HCT116 (cell line): ENCODE data around the gene YIPF2. TPM values are rescaled to one million over a fixed set of nuclear protein-coding genes. Genes with fewer than 3 reads are reported as not detected.

Source experiments
- ATAC-seq: fragments of 200-7000 bp; cut with Tn5 transposase; 2 replicates; pipeline ENCODE4 v1.9.1; 2020; ENCODE audit warnings: mild to moderate bottlenecking, moderate library complexity
- BruUV-seq: library from RNA; stranded (reverse); fragments of 400-500 nt; replicated peaks from 2 replicates; lab custom pipeline; 2021; lab: Mats Ljungman, UMichigan
- CTCF ChIA-PET: fragments of 300-600 bp; sonication (Branson Sonifier 250); formaldehyde crosslinking; loops from one replicate; lab custom pipeline; 2021; ENCODE audit warnings: antibody characterized with exemption; lab: Charles Lee
- POLR2A ChIA-PET: fragments of 300-600, 350-600 bp; sonication (Branson Sonifier 250); formaldehyde crosslinking; loops from one replicate; lab custom pipeline; 2021; ENCODE audit warnings: antibody characterized with exemption; lab: Charles Lee
- RAD21 ChIA-PET, 2 experiments: fragments of 300-600 bp; sonication (Branson Sonifier 250); formaldehyde crosslinking; loops; one replicate each; lab custom pipeline; 2023; ENCODE audit warnings: low total read pairs in 2 of 2; ENCODE audit not compliant: uncharacterized antibody in 2 of 2, unreplicated experiment in 2 of 2, low non-redundant PET in 1 of 2; lab: Charles Lee
- DNase-seq: peaks from one replicate; pipeline ENCODE4 v3.0.0-alpha.2; 2010; ENCODE audit warnings: low read depth, low spot score
- H2AFZ ChIP-seq: fragments of 200-600 bp; shearing (Covaris generic), sonication (generic); 2 replicates; pipeline ENCODE4 v1.6.1; 2017; ENCODE audit warnings: low read depth, mixed run types, mixed read lengths, antibody characterized with exemption, low read length; ENCODE audit not compliant: poor library complexity, severe bottlenecking
- H3K27ac ChIP-seq: 2 replicates; pipeline ENCODE4 v1.5.1; 2012; ENCODE audit warnings: low read depth, low read length
- H3K27me3 ChIP-seq: fragments of 200-600 bp; sonication (generic); 2 replicates; pipeline ENCODE4 v1.6.1; 2016; ENCODE audit warnings: mixed run types, low read length, mixed read lengths; ENCODE audit not compliant: insufficient read depth
- H3K36me3 ChIP-seq, 2 experiments: fragments of 200-500 bp in 1 of 2; fragments of 200-600 bp in 1 of 2; sonication (Bioruptor generic) in 1 of 2; sonication (generic) in 1 of 2; 2 replicates each; pipeline versions ENCODE4 v1.5.1 to v1.6.1; 2014 to 2016; ENCODE audit warnings: low read length in 2 of 2, inconsistent platforms in 1 of 2, mixed read lengths in 1 of 2, mixed run types in 1 of 2; ENCODE audit not compliant: insufficient read depth in 2 of 2, control insufficient read depth in 1 of 2
- H3K4me1 ChIP-seq, 2 experiments: fragments of 200-600 bp in 1 of 2; sonication (generic) in 1 of 2; 2 replicates each; pipeline versions ENCODE4 v1.5.1 to v1.6.1; 2012 to 2017; ENCODE audit warnings: low read length in 2 of 2, inconsistent platforms in 1 of 2, mild to moderate bottlenecking in 1 of 2, mixed read lengths in 1 of 2, mixed run types in 1 of 2, moderate library complexity in 1 of 2; ENCODE audit not compliant: insufficient read depth in 2 of 2, control insufficient read depth in 1 of 2
- H3K4me2 ChIP-seq: fragments of 200-600 bp; sonication (generic); 2 replicates; pipeline ENCODE4 v1.6.1; 2017; ENCODE audit warnings: mixed run types, low read length, mixed read lengths
- H3K4me3 ChIP-seq, 2 experiments: fragments of 200-600 bp in 1 of 2; sonication (generic) in 1 of 2; replicated peaks in 1 of 2; 2 replicates each; pipeline ENCODE4 v1.5.1; 2011 to 2016; ENCODE audit warnings: low read length in 2 of 2, control low read depth in 1 of 2, low read depth in 1 of 2, mild to moderate bottlenecking in 1 of 2, mixed read lengths in 1 of 2, mixed run types in 1 of 2
- H3K79me2 ChIP-seq: fragments of 200-600 bp; sonication (generic); 2 replicates; pipeline ENCODE4 v1.6.1; 2017; ENCODE audit warnings: mild to moderate bottlenecking, mixed run types, low read length, moderate library complexity, mixed read lengths; ENCODE audit not compliant: insufficient read depth
- H3K9ac ChIP-seq: fragments of 200-600 bp; sonication (generic); 2 replicates; pipeline ENCODE4 v1.6.1; 2016; ENCODE audit warnings: low read length, mixed read lengths
- H3K9me2 ChIP-seq: fragments of 200-600 bp; sonication (generic), shearing (Covaris generic); 2 replicates; pipeline ENCODE4 v1.6.1; 2017; ENCODE audit warnings: mixed run types, mild to moderate bottlenecking, moderate library complexity; ENCODE audit not compliant: insufficient read depth
- H3K9me3 ChIP-seq, 2 experiments: fragments of 200-500 bp in 1 of 2; fragments of 200-600 bp in 1 of 2; sonication (Bioruptor generic) in 1 of 2; sonication (generic) in 1 of 2; 2 replicates each; pipeline ENCODE4 v1.6.1; 2014 to 2017; ENCODE audit warnings: low read length in 2 of 2, mixed read lengths in 2 of 2, inconsistent platforms in 1 of 2, low read depth in 1 of 2, mild to moderate bottlenecking in 1 of 2, mixed run types in 1 of 2, moderate library complexity in 1 of 2; ENCODE audit not compliant: control insufficient read depth in 1 of 2, insufficient read depth in 1 of 2
- H4K20me1 ChIP-seq: fragments of 200-600 bp; sonication (generic), shearing (Covaris generic); 2 replicates; pipeline ENCODE4 v1.6.1; 2017; ENCODE audit warnings: mixed run types, mild to moderate bottlenecking, moderate library complexity; ENCODE audit not compliant: insufficient read depth
- ATF3 ChIP-seq: IDR thresholded peaks from 2 replicates; pipeline ENCODE4 v1.6.1; 2012
- CBX3 ChIP-seq: IDR thresholded peaks from 2 replicates; pipeline ENCODE4 v1.6.1; 2012; ENCODE audit warnings: low read depth
- CEBPB ChIP-seq: IDR thresholded peaks from 2 replicates; pipeline ENCODE4 v1.6.1; 2012; ENCODE audit warnings: low read depth
- CTCF ChIP-seq, 3 experiments: fragments of 200-600 bp in 1 of 3; sonication (generic) in 1 of 3; IDR thresholded peaks in 2 of 3; conservative IDR thresholded peaks in 1 of 3; 2 replicates each; pipeline ENCODE4 v1.5.1; 2012 to 2017; ENCODE audit warnings: low read depth in 2 of 3, low read length in 2 of 3, antibody characterized with exemption in 1 of 3, borderline replicate concordance in 1 of 3, control low read depth in 1 of 3, mild to moderate bottlenecking in 1 of 3, mixed read lengths in 1 of 3, mixed run types in 1 of 3, moderate library complexity in 1 of 3; ENCODE audit not compliant: insufficient read depth in 1 of 3
- EZH2 ChIP-seq: fragments of 200-600 bp; sonication (generic); IDR thresholded peaks from 2 replicates; pipeline ENCODE4 v1.6.1; 2017; ENCODE audit warnings: antibody characterized with exemption, mixed run types
- EZH2phosphoT487 ChIP-seq: fragments of 200-600 bp; IDR thresholded peaks from 2 replicates; pipeline ENCODE4 v1.6.1; 2018; ENCODE audit warnings: antibody characterized with exemption, borderline replicate concordance
- FOSL1 ChIP-seq: IDR thresholded peaks from 2 replicates; pipeline ENCODE4 v1.6.1; 2012; ENCODE audit warnings: low read depth
- JUND ChIP-seq: IDR thresholded peaks from 2 replicates; pipeline ENCODE4 v1.6.1; 2012
- POLR2AphosphoS5 ChIP-seq: IDR thresholded peaks from 2 replicates; pipeline ENCODE4 v1.6.1; 2011; ENCODE audit warnings: mild to moderate bottlenecking, low read depth, low read length, moderate library complexity
- SIN3A ChIP-seq: IDR thresholded peaks from 2 replicates; pipeline ENCODE4 v1.6.1; 2012; ENCODE audit warnings: low read depth
- YY1 ChIP-seq: IDR thresholded peaks from 2 replicates; pipeline ENCODE4 v1.6.1; 2011; ENCODE audit warnings: low read length, low read depth, moderate library complexity, mild to moderate bottlenecking; ENCODE audit not compliant: insufficient replicate concordance; ENCODE audit errors: extremely low read depth
- ZFX ChIP-seq: fragments of 450-650 bp; IDR thresholded peaks from 2 replicates; pipeline ENCODE4 v1.6.1; 2017
- intact Hi-C: fragments of 100-400 bp; cut with micrococcal nuclease; formaldehyde crosslinking; loops from 2 replicates; pipeline ENCODE4 v1.10.0; 2022
- total RNA-seq: library from RNA; stranded (reverse); gene quantifications from one replicate; pipeline ENCODE4 v1.2.1, GENCODE V29; 2021; ENCODE audit not compliant: unreplicated experiment

The YIPF2 gene
- total RNA-seq, 1 experiment from 2014 or later: 44.7 TPM

GRCh38 chr19:10965398-10965797, 37.0 kb upstream of the YIPF2 start:
- no peak overlapping the region for H3K27ac ChIP-seq
- no peak overlapping the region for H2AFZ ChIP-seq
- no peak overlapping the region for H3K4me3 ChIP-seq
- no TSS peak for BruUV-seq
- no peaks in the 10 kb centered on the region for H3K27me3 ChIP-seq
- ChIA-PET CTCF (interaction anchor here (0.8 kb wide), 1 partner anchor 11 kb away, joined by 3 read pairs; no protein-coding TSS in a partner anchor), POLR2A (no interaction called here), RAD21 (no interaction called here)
- no peaks in the 10 kb centered on the region for H3K9me3 ChIP-seq
- DNase-seq (no peak), ATAC-seq (no peak)
- no peak for TF ChIP-seq SIN3A
- TF ChIP-seq EZH2phosphoT487: no peak
- TF ChIP-seq CEBPB: no peak
- no peak for TF ChIP-seq EZH2
- no peak for TF ChIP-seq CTCF (IDR thresholded peaks at IDR 0.05 in 2 of 3, conservative IDR thresholded peaks at IDR 0.05 in 1 of 3; ENCODE audit: borderline replicate concordance in 1 of 3, insufficient read depth in 1 of 3, low read depth in 2 of 3, low read length in 2 of 3)
- no peak for TF ChIP-seq FOSL1
- H4K20me1 ChIP-seq: peaks cover 13% of the 10 kb centered on the region; the same call in 1 of the 2 replicates
- peaks cover 3 to 6% of the 10 kb centered on the region in 2 experiments; a peak in 2 of 4 replicates for H3K36me3 ChIP-seq
- peaks cover 25 to 40% of the 10 kb centered on the region in 2 experiments for H3K4me1 ChIP-seq
- no peak overlapping the region for H3K9ac ChIP-seq
- H3K4me2 ChIP-seq: no peak overlapping the region
- H3K79me2 ChIP-seq: peaks cover 90% of the 10 kb centered on the region
- H3K9me2 ChIP-seq: no peaks in the 10 kb centered on the region
- intact Hi-C loops: no loop called here

GRCh38 chr19:10964903-10965302, 36.5 kb upstream of the YIPF2 start:
- H3K36me3 ChIP-seq: peaks cover 3 to 6% of the 10 kb centered on the region in 2 experiments; a peak in 2 of 4 replicates
- H3K4me1 ChIP-seq: peaks cover 25 to 44% of the 10 kb centered on the region in 2 experiments
- POLR2A ChIA-PET: no interaction called here
- no peak overlapping the region for H3K4me3 ChIP-seq
- no peak for DNase-seq
- no peak overlapping the region for H3K27ac ChIP-seq
- CTCF ChIA-PET: interaction anchor here (0.8 kb wide), 1 partner anchor 12 kb away, joined by 3 read pairs; no protein-coding TSS in a partner anchor
- no TSS peak for BruUV-seq
- RAD21 ChIA-PET: no interaction called here
- peaks cover 13% of the 10 kb centered on the region; the same call in 1 of the 2 replicates for H4K20me1 ChIP-seq
- no peak overlapping the region for H2AFZ ChIP-seq
- H3K9me2 ChIP-seq: no peaks in the 10 kb centered on the region
- H3K9me3 ChIP-seq: no peaks in the 10 kb centered on the region
- TF ChIP-seq JUND (no peak), ZFX (no peak), POLR2AphosphoS5 (no peak), ATF3 (no peak), CBX3 (peak; percentile 20; the same call in 1 of the 2 replicates), CTCF (IDR thresholded peaks at IDR 0.05 in 2 of 3, conservative IDR thresholded peaks at IDR 0.05 in 1 of 3; ENCODE audit: borderline replicate concordance in 1 of 3, insufficient read depth in 1 of 3, low read depth in 2 of 3, low read length in 2 of 3) (peak in 1 of 3 experiments; percentile 56; a peak in 2 of 6 replicates), YY1 (no peak)
- TF ChIP-seq, all 23 proteins: peak for 2
- no peak for ATAC-seq
- Histone ChIP-seq H3K79me2 (peaks cover 85% of the 10 kb centered on the region), H3K9ac (no peak overlapping the region), H3K4me2 (no peak overlapping the region), H3K27me3 (no peaks in the 10 kb centered on the region)
- intact Hi-C loops: no loop called here
